ENCODE measurements around the gene NUDT21. TPM values are rescaled to one million over a fixed set of nuclear protein-coding genes. Genes with fewer than 3 reads are reported as not detected.

NUDT21 gene
- total and polyA plus RNA-seq, 8 donors, result 7.9 to 57.6 (median 46.8) TPM

GRCh38 chr16:56488035-56488434 is 36.9 kb upstream of the NUDT21 start:
- DNase-seq, result no peak
- FAIRE-seq, result no peak
- H3K9me3 ChIP-seq, result no peaks in the 10 kb centered on the region
- H3K36me3 ChIP-seq, result peaks cover 0 to 10% (median 0%) of the 10 kb centered on the region in 3 donors
- no peaks in the 10 kb centered on the region for H3K4me1 ChIP-seq
- intact Hi-C loops (cut with DNase I), result no loop called here
- no peak for ATAC-seq
- no peak overlapping the region for H3K27ac ChIP-seq
- no peak for TF ChIP-seq CTCF (IDR thresholded peaks at IDR 0.05)
- H3K27me3 ChIP-seq, result no peaks in the 10 kb centered on the region
- 78 to 83% methylated on average over 5 of the region's 5 CpGs for WGBS, 2 donors
- no peak overlapping the region for H3K4me3 ChIP-seq

- H3K36me3 ChIP-seq, result peaks cover 0 to 10% (median 0%) of the 10 kb centered on the region in 3 donors
- no peaks in the 10 kb centered on the region for H3K9me3 ChIP-seq
- DNase-seq (no peak), ATAC-seq (no peak), FAIRE-seq (no peak)
- H3K4me3 ChIP-seq, result no peak overlapping the region
- no peaks in the 10 kb centered on the region for H3K4me1 ChIP-seq
- H3K27ac ChIP-seq, result no peak overlapping the region
- no peaks in the 10 kb centered on the region for H3K27me3 ChIP-seq
- intact Hi-C loops (cut with DNase I), result no loop called here
- no peak for TF ChIP-seq CTCF (IDR thresholded peaks at IDR 0.05)
These were observed 32.3 kb upstream of the NUDT21 start for GRCh38 chr16:56483394-56483793.

GRCh38 chr16:56482683-56483236 is 31.6 kb upstream of the NUDT21 start:
- H3K4me3 ChIP-seq, result no peak overlapping the region
- H3K27ac ChIP-seq, result no peak overlapping the region
- no peaks in the 10 kb centered on the region for H3K27me3 ChIP-seq
- H3K36me3 ChIP-seq, result peaks cover 0 to 13% (median 0%) of the 10 kb centered on the region in 3 donors
- no peak for DNase-seq
- TF ChIP-seq CTCF (IDR thresholded peaks at IDR 0.05), result no peak
- no peak for FAIRE-seq
- no peaks in the 10 kb centered on the region for H3K9me3 ChIP-seq
- 90 to 93% methylated on average over 5 of the region's 5 CpGs for WGBS, 2 donors
- no peaks in the 10 kb centered on the region for H3K4me1 ChIP-seq
- intact Hi-C loops (cut with DNase I), result no loop called here
- no peak for ATAC-seq

GRCh38 chr16:56481468-56482122 is 30.5 kb upstream of the NUDT21 start:
- FAIRE-seq (no peak), ATAC-seq (no peak), DNase-seq (no peak)
- TF ChIP-seq CTCF (IDR thresholded peaks at IDR 0.05), result no peak
- peaks cover 0 to 25% (median 3%) of the 10 kb centered on the region in 3 donors for H3K36me3 ChIP-seq
- no peaks in the 10 kb centered on the region for H3K4me1 ChIP-seq
- intact Hi-C loops (cut with DNase I), result no loop called here
- H3K4me3 ChIP-seq, result no peak overlapping the region
- H3K27ac ChIP-seq, result no peak overlapping the region
- 95 to 96% methylated on average over 2 of the region's 2 CpGs for WGBS, 2 donors
- no peaks in the 10 kb centered on the region for H3K9me3 ChIP-seq
- no peaks in the 10 kb centered on the region for H3K27me3 ChIP-seq

- H3K27ac ChIP-seq, result no peak overlapping the region
- no peaks in the 10 kb centered on the region for H3K27me3 ChIP-seq
- DNase-seq, result no peak
- TF ChIP-seq CTCF (IDR thresholded peaks at IDR 0.05), result no peak
- H3K9me3 ChIP-seq, result no peaks in the 10 kb centered on the region
- intact Hi-C loops (cut with DNase I), result no loop called here
- H3K4me3 ChIP-seq, result no peak overlapping the region
- no peak for ATAC-seq
- FAIRE-seq, result no peak
- 84 to 87% methylated on average over 7 of the region's 7 CpGs for WGBS, 2 donors
- H3K4me1 ChIP-seq, result no peaks in the 10 kb centered on the region
- H3K36me3 ChIP-seq, result peaks cover 0 to 30% (median 6%) of the 10 kb centered on the region in 3 donors
These were observed 29.8 kb upstream of the NUDT21 start for GRCh38 chr16:56480776-56481467.

Measured in pancreas (tissue), 10 donors.